Sigmoid colon (tissue), 4 donors: ENCODE measurements around the gene SSH3.

Source experiments
- POLR2A ChIP-seq, 2 donors: fragments of 450-650 bp; IDR thresholded peaks; one replicate each; pipeline ENCODE4 v1.6.1; 2016; ENCODE audit warnings: antibody characterized with exemption in 2 of 2, mild to moderate bottlenecking in 2 of 2, moderate library complexity in 2 of 2
- POLR2AphosphoS5 ChIP-seq, 4 donors: sonication (generic); formaldehyde crosslinking; IDR thresholded peaks; one replicate each; pipeline ENCODE4 v1.6.1; 2017; ENCODE audit warnings: antibody characterized with exemption in 4 of 4
- TF ChIP-seq, protein P1 (sequence below), 4 experiments: fragments of 450-650 bp in 3 of 4; fragments of 200-600 bp in 1 of 4; IDR thresholded peaks; one replicate each; pipeline ENCODE4 v1.5.1; 2016 to 2019; ENCODE audit warnings: antibody characterized with exemption in 4 of 4, mild to moderate bottlenecking in 3 of 4, moderate library complexity in 2 of 4

- TF ChIP-seq, protein P1, sequence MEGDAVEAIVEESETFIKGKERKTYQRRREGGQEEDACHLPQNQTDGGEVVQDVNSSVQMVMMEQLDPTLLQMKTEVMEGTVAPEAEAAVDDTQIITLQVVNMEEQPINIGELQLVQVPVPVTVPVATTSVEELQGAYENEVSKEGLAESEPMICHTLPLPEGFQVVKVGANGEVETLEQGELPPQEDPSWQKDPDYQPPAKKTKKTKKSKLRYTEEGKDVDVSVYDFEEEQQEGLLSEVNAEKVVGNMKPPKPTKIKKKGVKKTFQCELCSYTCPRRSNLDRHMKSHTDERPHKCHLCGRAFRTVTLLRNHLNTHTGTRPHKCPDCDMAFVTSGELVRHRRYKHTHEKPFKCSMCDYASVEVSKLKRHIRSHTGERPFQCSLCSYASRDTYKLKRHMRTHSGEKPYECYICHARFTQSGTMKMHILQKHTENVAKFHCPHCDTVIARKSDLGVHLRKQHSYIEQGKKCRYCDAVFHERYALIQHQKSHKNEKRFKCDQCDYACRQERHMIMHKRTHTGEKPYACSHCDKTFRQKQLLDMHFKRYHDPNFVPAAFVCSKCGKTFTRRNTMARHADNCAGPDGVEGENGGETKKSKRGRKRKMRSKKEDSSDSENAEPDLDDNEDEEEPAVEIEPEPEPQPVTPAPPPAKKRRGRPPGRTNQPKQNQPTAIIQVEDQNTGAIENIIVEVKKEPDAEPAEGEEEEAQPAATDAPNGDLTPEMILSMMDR (IDR thresholded peaks at IDR 0.05) = no peak
- no peak for TF ChIP-seq POLR2A (IDR thresholded peaks at IDR 0.05)
- no peak for TF ChIP-seq POLR2AphosphoS5 (IDR thresholded peaks at IDR 0.05)
Observed at GRCh38 chr11:67253872-67254624, 49.3 kb upstream of the SSH3 start.
